ENCODE results near the gene ADSS1. TPM values are rescaled to one million over a fixed set of nuclear protein-coding genes. Genes with fewer than 3 reads are reported as not detected.

Gene ADSS1
- total and polyA plus RNA-seq, 2 experiments from 2014 or later: 3.8 to 7.6 TPM

DNA sequence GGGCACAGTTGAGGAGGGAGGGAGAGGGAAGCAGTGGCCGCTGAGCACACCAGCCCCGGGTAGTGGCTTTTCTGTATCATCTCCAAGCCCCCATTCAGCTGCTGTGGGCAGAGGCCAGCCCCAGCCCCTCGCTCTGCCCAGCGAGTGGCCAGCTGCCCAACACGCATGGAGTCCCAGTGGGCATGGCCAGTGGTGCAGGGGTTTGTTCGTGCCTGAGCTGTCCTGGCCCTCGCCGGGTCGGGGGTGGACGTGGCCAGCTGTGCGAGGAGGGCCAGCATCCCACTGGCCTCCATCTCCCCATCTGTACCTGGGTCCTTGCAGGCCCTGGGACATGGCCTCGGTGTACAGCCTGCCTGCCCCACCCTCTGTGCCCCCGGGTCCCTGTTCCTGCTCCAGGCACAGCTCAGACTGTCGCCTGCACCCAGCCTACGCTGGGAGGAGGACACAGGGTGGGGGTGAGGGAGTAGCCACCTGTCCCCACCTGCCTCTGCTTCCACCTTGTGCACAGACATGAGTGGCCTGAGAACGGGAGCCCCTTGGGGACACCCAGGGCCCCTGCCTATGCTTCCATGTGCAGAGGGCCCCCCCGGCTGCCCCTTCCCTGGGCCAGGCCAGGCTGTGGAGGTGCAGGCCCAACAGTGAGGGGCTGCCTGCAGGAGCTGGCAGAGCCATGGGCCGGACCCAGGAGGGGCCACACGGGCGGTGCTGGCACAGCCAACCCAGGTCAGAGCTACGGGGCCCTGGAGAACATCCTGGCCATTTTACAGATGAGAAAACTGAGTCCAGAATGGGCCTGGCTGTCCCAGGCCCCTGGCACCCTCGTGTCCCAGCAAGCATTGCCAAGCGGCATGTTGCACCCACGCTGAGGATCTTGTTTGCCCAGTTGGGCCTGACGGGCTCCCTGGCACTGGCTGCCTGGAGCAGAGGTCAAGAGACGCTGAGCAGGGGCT is 30.3 kb upstream of the ADSS1 start:
- Histone ChIP-seq H3K36me3 (replicated peaks; ENCODE audit: insufficient read depth, low read depth) (no peaks in the 10 kb centered on the region), H3K4me2 (no peak overlapping the region), H3K27ac (no peak overlapping the region), H3K79me2 (peaks cover 65% of the 10 kb centered on the region), H3K4me1 (ENCODE audit: insufficient read depth) (peaks cover 27% of the 10 kb centered on the region), H4K20me1 (ENCODE audit: insufficient read depth, poor library complexity, severe bottlenecking) (peaks cover 46% of the 10 kb centered on the region), H2AFZ (no peak overlapping the region), H3K9me3 (ENCODE audit: low read depth) (no peaks in the 10 kb centered on the region), H3K4me3 (no peak overlapping the region), H3K27me3 (no peaks in the 10 kb centered on the region), H3K9me2 (replicated peaks; ENCODE audit: insufficient read depth) (no peaks in the 10 kb centered on the region)
- WGBS (ENCODE audit: low lambda C conversion rate, missing lambda C conversion rate): 97% methylated on average over 26 of the region's 26 CpGs
- no peak for DNase-seq (ENCODE audit: low spot score)
- TF ChIP-seq, protein P1, sequence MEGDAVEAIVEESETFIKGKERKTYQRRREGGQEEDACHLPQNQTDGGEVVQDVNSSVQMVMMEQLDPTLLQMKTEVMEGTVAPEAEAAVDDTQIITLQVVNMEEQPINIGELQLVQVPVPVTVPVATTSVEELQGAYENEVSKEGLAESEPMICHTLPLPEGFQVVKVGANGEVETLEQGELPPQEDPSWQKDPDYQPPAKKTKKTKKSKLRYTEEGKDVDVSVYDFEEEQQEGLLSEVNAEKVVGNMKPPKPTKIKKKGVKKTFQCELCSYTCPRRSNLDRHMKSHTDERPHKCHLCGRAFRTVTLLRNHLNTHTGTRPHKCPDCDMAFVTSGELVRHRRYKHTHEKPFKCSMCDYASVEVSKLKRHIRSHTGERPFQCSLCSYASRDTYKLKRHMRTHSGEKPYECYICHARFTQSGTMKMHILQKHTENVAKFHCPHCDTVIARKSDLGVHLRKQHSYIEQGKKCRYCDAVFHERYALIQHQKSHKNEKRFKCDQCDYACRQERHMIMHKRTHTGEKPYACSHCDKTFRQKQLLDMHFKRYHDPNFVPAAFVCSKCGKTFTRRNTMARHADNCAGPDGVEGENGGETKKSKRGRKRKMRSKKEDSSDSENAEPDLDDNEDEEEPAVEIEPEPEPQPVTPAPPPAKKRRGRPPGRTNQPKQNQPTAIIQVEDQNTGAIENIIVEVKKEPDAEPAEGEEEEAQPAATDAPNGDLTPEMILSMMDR (IDR thresholded peaks at IDR 0.05; ENCODE audit: poor library complexity): no peak
- TF ChIP-seq EZH2 (IDR thresholded peaks at IDR 0.05; ENCODE audit: borderline replicate concordance) (no peak), EZH2phosphoT487 (IDR thresholded peaks at IDR 0.05; ENCODE audit: low read depth, severe bottlenecking, unreplicated experiment) (no peak)

DNA sequence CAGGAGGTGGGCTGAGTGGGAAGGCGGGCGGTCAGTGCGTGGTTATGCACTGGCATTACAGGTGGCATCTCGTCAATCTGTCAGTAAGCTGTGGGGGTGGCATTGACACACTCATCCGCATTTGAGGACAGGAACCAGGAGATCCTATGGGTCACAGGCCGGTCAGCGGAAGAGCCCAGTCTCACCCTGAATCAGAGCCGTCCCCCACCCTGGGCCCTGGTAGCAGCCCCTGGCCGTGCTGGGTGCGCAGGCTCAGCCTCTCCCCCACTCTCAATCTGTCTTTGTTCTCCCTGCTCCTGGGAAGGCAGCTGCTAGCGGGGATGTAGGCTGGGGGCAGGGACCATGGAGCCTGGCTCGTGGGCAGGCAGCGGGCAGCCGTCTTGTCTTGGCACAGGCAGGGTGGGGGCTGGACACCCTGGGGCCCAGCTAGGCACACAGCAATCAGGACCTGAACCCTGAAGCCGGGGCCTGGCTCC is 29.5 kb upstream of the ADSS1 start:
- H4K20me1 ChIP-seq (ENCODE audit: insufficient read depth, poor library complexity, severe bottlenecking): peaks cover 46% of the 10 kb centered on the region
- peaks cover 22% of the 10 kb centered on the region for H3K4me1 ChIP-seq (ENCODE audit: insufficient read depth)
- H3K79me2 ChIP-seq: peaks cover 66% of the 10 kb centered on the region
- 91% methylated on average over 15 of the region's 15 CpGs for WGBS (ENCODE audit: low lambda C conversion rate, missing lambda C conversion rate)
- H3K4me2 ChIP-seq: no peak overlapping the region
- H3K36me3 ChIP-seq (replicated peaks; ENCODE audit: insufficient read depth, low read depth): no peaks in the 10 kb centered on the region
- H3K4me3 ChIP-seq: no peak overlapping the region
- no peaks in the 10 kb centered on the region for H3K9me3 ChIP-seq (ENCODE audit: low read depth)
- TF ChIP-seq, protein P1 (IDR thresholded peaks at IDR 0.05; ENCODE audit: poor library complexity): no peak
- no peak for TF ChIP-seq EZH2phosphoT487 (IDR thresholded peaks at IDR 0.05; ENCODE audit: low read depth, severe bottlenecking, unreplicated experiment)
- no peak for TF ChIP-seq EZH2 (IDR thresholded peaks at IDR 0.05; ENCODE audit: borderline replicate concordance)
- DNase-seq (ENCODE audit: low spot score): no peak
- H3K9me2 ChIP-seq (replicated peaks; ENCODE audit: insufficient read depth): no peaks in the 10 kb centered on the region
- H3K27ac ChIP-seq: no peak overlapping the region
- no peak overlapping the region for H2AFZ ChIP-seq
- H3K27me3 ChIP-seq: no peaks in the 10 kb centered on the region

DNA sequence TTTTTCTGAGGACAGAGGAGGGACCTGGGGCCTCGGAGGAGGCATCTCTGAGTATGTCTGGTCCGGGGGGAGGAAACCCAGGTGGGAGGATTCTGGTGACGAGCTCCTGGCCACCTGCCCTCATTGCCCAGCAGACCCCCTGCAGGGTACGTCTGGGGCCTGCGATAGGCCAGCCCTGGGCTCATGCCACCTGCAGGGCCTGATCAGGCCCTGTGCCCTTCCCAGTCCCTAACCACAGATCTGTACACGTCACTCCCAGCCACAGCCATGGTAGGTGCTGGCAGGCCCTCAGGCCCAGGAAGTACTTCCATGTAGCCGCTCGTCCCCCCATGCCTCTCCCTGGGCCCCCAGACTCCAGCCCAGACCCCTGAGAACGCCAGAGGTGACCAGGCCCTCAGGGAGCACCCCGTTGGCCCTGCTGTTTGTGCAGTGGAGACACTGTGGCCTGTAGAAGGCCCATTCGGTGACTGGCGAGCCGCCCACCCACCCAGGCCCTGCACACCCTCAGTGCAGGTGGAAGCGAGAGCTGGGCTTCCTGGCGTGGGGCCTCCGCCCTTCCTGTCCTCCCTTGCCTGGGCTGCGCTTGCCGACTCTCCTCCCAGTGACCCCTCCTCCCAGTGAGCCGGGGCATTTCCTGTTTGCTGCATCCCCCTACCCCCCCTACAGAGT is 28.9 kb upstream of the ADSS1 start:
- 87% methylated on average over 16 of the region's 19 CpGs for WGBS (ENCODE audit: low lambda C conversion rate, missing lambda C conversion rate)
- Histone ChIP-seq H3K4me1 (ENCODE audit: insufficient read depth) (peaks cover 22% of the 10 kb centered on the region), H4K20me1 (ENCODE audit: insufficient read depth, poor library complexity, severe bottlenecking) (peaks cover 46% of the 10 kb centered on the region), H3K9me3 (ENCODE audit: low read depth) (no peaks in the 10 kb centered on the region), H3K4me2 (no peak overlapping the region), H3K27ac (no peak overlapping the region), H3K4me3 (no peak overlapping the region), H3K9me2 (replicated peaks; ENCODE audit: insufficient read depth) (no peaks in the 10 kb centered on the region), H3K36me3 (replicated peaks; ENCODE audit: insufficient read depth, low read depth) (no peaks in the 10 kb centered on the region), H3K27me3 (no peaks in the 10 kb centered on the region), H2AFZ (no peak overlapping the region), H3K79me2 (peaks cover 60% of the 10 kb centered on the region)
- TF ChIP-seq EZH2 (IDR thresholded peaks at IDR 0.05; ENCODE audit: borderline replicate concordance): no peak
- TF ChIP-seq, protein P1 (IDR thresholded peaks at IDR 0.05; ENCODE audit: poor library complexity): no peak
- no peak for TF ChIP-seq EZH2phosphoT487 (IDR thresholded peaks at IDR 0.05; ENCODE audit: low read depth, severe bottlenecking, unreplicated experiment)
- DNase-seq (ENCODE audit: low spot score): no peak

All from hepatocyte (in vitro differentiated cells).